Right lobe of liver (tissue), 6 donors: ENCODE data around the gene NRXN3. TPM values are rescaled to one million over a fixed set of nuclear protein-coding genes. Genes with fewer than 3 reads are reported as not detected.

Source experiments
- ATAC-seq, 4 donors: fragments of 200-7000 bp; cut with Tn5 transposase; one replicate each; pipeline ENCODE4 v1.9.1; 2020; ENCODE audit warnings: mild to moderate bottlenecking in 4 of 4, moderate library complexity in 4 of 4
- DNase-seq, 3 donors: peaks; one replicate each; pipeline ENCODE4 v3.0.0-alpha.2; 2020
- H3K27ac ChIP-seq, 3 donors: fragments of 200-600 bp; one replicate each; pipeline ENCODE4 v1.8.0; 2022
- H3K27me3 ChIP-seq, 2 donors: fragments of 200-600 bp; one replicate each; pipeline ENCODE4 v1.8.0; 2022
- H3K36me3 ChIP-seq, 4 donors: fragments of 200-600 bp; sonication (generic) in 1 of 4; one replicate each; pipeline versions ENCODE4 v1.5.1 to v1.8.0; 2017 to 2022; ENCODE audit warnings: control low read depth in 1 of 4
- H3K4me1 ChIP-seq, 4 donors: fragments of 200-600 bp; sonication (generic) in 1 of 4; one replicate each; pipeline versions ENCODE4 v1.5.1 to v1.8.0; 2017 to 2022; ENCODE audit warnings: control low read depth in 1 of 4
- H3K4me3 ChIP-seq, 3 donors: fragments of 200-600 bp; one replicate each; pipeline ENCODE4 v1.8.0; 2022
- H3K9me3 ChIP-seq, 4 donors: fragments of 200-600 bp; sonication (generic) in 1 of 4; one replicate each; pipeline versions ENCODE4 v1.5.1 to v1.8.0; 2017 to 2022; ENCODE audit warnings: control low read depth in 1 of 4
- CTCF ChIP-seq, 4 donors: fragments of 200-600 bp in 3 of 4; fragments of 450-650 bp in 1 of 4; IDR thresholded peaks; one replicate each; pipeline versions ENCODE4 v1.5.1 to v1.8.0; 2016 to 2022; ENCODE audit warnings: antibody characterized with exemption in 4 of 4, mild to moderate bottlenecking in 2 of 4
- POLR2A ChIP-seq: fragments of 450-650 bp; IDR thresholded peaks from one replicate; pipeline ENCODE4 v1.6.1; 2017; ENCODE audit warnings: antibody characterized with exemption, mild to moderate bottlenecking
- WGBS: methylation state at CpG from one replicate; pipeline ENCODE4 v1.1.6; 2018; ENCODE audit warnings: low coverage, low lambda C conversion rate; ENCODE audit not compliant: insufficient coverage; ENCODE audit errors: missing lambda C conversion rate; 5-methylcytosine and 5-hydroxymethylcytosine counted together
- intact Hi-C, 2 donors: fragments of 100-400 bp; cut with DNase I; formaldehyde crosslinking; loops; one replicate each; pipeline versions ENCODE4 v1.11.2 to v1.14.1; 2022
- total RNA-seq, 6 experiments: library from RNA; depleted of rRNA in 2 of 6; stranded (reverse); fragments of >200 nt in 2 of 6; fragmentation: NEBNext Ultra II Directional in 3 of 6; extraction: Animal tissue kit (Norgen Biotek cat#: 25700) in 3 of 6; gene quantifications; one replicate each; pipeline versions ENCODE4 v1.1.0 to v1.2.4, GENCODE V29; 2016 to 2023
- donor health status: DM: no; HTN: yes; CAD: no.
- donor health status: DM: no; HTN: no; CAD: no.
- donor health status: DM: no; HTN: no; CAD: no.
- donor health status: DM: no; HTN: yes; CAD: no.
- donor health status: DM: no; HTN: yes; CAD: no.

Gene NRXN3
- total RNA-seq, 6 experiments from 2014 or later, result 0.06 to 0.51 (median 0.23) TPM; not detected in 1

DNA sequence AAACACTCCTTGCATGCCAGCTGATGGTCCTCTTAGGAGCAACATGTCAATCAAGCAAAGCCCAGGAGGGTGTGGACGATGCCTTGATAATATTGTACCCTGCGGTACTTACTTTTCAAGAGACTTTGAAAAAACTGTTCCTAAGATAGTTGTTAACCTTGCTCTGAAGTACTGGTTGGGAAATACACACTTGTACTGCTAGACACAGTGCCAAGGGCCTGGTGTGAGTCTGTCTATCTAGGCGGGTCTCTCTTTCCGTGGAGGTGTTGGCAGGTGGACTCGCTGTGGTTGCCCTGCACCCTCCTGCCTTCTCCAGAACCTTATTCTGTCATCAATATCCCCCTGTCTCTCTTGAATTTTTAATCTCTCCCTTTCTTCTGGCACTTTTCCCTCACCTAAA is 189.4 kb downstream of the NRXN3 start:
- no peaks in the 10 kb centered on the region for H3K36me3 ChIP-seq
- no peak overlapping the region for H3K27ac ChIP-seq
- TF ChIP-seq POLR2A (no peak), CTCF (IDR thresholded peaks at IDR 0.05) (no peak)
- no peak for DNase-seq
- H3K4me1 ChIP-seq, result no peaks in the 10 kb centered on the region
- 60% methylated on average over 5 of the region's 5 CpGs for WGBS
- no peak overlapping the region for H3K4me3 ChIP-seq
- no peaks in the 10 kb centered on the region for H3K9me3 ChIP-seq
- intact Hi-C loops, result no loop called here
- H3K27me3 ChIP-seq, result no peaks in the 10 kb centered on the region
- ATAC-seq, result no peak

GRCh38 chr14:78363008-78363407 is 192.8 kb downstream of the NRXN3 start:
- Histone ChIP-seq H3K27me3 (no peaks in the 10 kb centered on the region), H3K36me3 (no peaks in the 10 kb centered on the region), H3K27ac (no peak overlapping the region), H3K9me3 (no peaks in the 10 kb centered on the region), H3K4me1 (no peaks in the 10 kb centered on the region), H3K4me3 (no peak overlapping the region)
- ATAC-seq (no peak), DNase-seq (no peak)
- TF ChIP-seq CTCF (IDR thresholded peaks at IDR 0.05) (no peak), POLR2A (no peak)
- intact Hi-C loops, result no loop called here
- 26% methylated on average over 3 of the region's 4 CpGs for WGBS

DNA sequence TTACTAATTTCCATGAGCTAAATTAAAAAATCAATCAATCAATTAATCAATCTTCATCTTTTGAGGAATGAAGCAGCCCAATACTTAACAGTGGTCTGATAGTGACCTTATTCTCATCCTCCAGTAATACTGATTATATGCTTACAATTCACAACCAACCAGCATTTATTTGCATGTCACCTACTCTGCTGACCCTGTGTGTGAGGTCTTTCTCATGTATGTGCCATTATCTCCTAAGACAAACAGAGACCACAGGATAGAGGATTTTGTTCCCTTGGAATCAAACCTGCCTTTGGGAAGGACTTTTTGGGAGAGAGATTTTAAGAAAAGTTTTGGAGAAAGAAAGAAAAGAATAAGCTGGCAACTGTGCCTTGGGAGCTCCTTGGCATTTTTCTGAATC is 197.2 kb downstream of the NRXN3 start:
- H3K4me1 ChIP-seq, result no peaks in the 10 kb centered on the region
- intact Hi-C loops, result no loop called here
- H3K27ac ChIP-seq, result no peak overlapping the region
- H3K4me3 ChIP-seq, result no peak overlapping the region
- H3K27me3 ChIP-seq, result no peaks in the 10 kb centered on the region
- H3K36me3 ChIP-seq, result no peaks in the 10 kb centered on the region
- DNase-seq (no peak), ATAC-seq (no peak)
- no peaks in the 10 kb centered on the region for H3K9me3 ChIP-seq
- TF ChIP-seq CTCF (IDR thresholded peaks at IDR 0.05), result no peak
- no peak for TF ChIP-seq POLR2A

GRCh38 chr14:78383060-78383459 is 212.9 kb downstream of the NRXN3 start:
- Histone ChIP-seq H3K9me3 (no peaks in the 10 kb centered on the region), H3K4me3 (no peak overlapping the region), H3K27me3 (no peaks in the 10 kb centered on the region), H3K36me3 (no peaks in the 10 kb centered on the region), H3K4me1 (no peaks in the 10 kb centered on the region), H3K27ac (no peak overlapping the region)
- 26% methylated on average over 3 of the region's 3 CpGs for WGBS
- DNase-seq (no peak), ATAC-seq (no peak)
- intact Hi-C loops, result no loop called here
- no peak for TF ChIP-seq CTCF (IDR thresholded peaks at IDR 0.05)
- TF ChIP-seq POLR2A, result no peak

GRCh38 chr14:78398216-78398615 is 228.0 kb downstream of the NRXN3 start:
- ATAC-seq (no peak), DNase-seq (no peak)
- TF ChIP-seq CTCF (IDR thresholded peaks at IDR 0.05), result no peak
- TF ChIP-seq POLR2A, result no peak
- Histone ChIP-seq H3K4me3 (no peak overlapping the region), H3K27me3 (no peaks in the 10 kb centered on the region), H3K36me3 (no peaks in the 10 kb centered on the region), H3K4me1 (no peaks in the 10 kb centered on the region), H3K9me3 (no peaks in the 10 kb centered on the region), H3K27ac (no peak overlapping the region)
- intact Hi-C loops, result no loop called here
- 0% methylated on average over 1 of the region's 1 CpG for WGBS
